Left ventricle myocardium inferior (tissue), 1 donor: ENCODE data around the gene CSTF2. TPM values are rescaled to one million over a fixed set of nuclear protein-coding genes. Genes with fewer than 3 reads are reported as not detected.
"Not testable (repeated sequence)": the region's sequence is repeated elsewhere in the genome, so short reads cannot be mapped to it uniquely, and the experiment has no call there.

Experiments used
- DNase-seq: peaks from one replicate; pipeline ENCODE4 v3.0.0-alpha.2; 2020
- H3K27ac ChIP-seq: fragments of 200-600 bp; replicated peaks from 2 replicates; pipeline ENCODE4 v1.8.0; 2021
- H3K27me3 ChIP-seq: fragments of 200-600 bp; 2 replicates; pipeline ENCODE4 v1.8.0; 2021; ENCODE audit warnings: low read depth
- H3K36me3 ChIP-seq: fragments of 200-600 bp; 2 replicates; pipeline ENCODE4 v1.8.0; 2021
- H3K4me1 ChIP-seq: fragments of 200-600 bp; 2 replicates; pipeline ENCODE4 v1.8.0; 2021
- H3K4me3 ChIP-seq: fragments of 200-600 bp; 2 replicates; pipeline ENCODE4 v1.8.0; 2021; ENCODE audit warnings: mild to moderate bottlenecking, moderate library complexity
- H3K9me3 ChIP-seq: fragments of 200-600 bp; replicated peaks from 2 replicates; pipeline ENCODE4 v1.8.0; 2021
- intact Hi-C: fragments of 100-400 bp; cut with micrococcal nuclease; formaldehyde crosslinking; loops from one replicate; pipeline ENCODE4 v1.11.0; 2022
- total RNA-seq: library from RNA; stranded (reverse); fragmentation: NEBNext Ultra II Directional; extraction: Animal tissue kit (Norgen Biotek cat#: 25700); gene quantifications from one replicate; pipeline ENCODE4 v1.2.1, GENCODE V29; 2021
- TF ChIP-seq, protein P1 (sequence below): fragments of 200-600 bp; IDR thresholded peaks from 2 replicates; pipeline ENCODE4 v1.8.0; 2021; ENCODE audit warnings: antibody characterized with exemption, mild to moderate bottlenecking, borderline replicate concordance
- donor health status: DM: no; HTN: yes; CAD: no; lungs with severe emphysema.

Gene CSTF2
- total RNA-seq, 1 donor from 2014 or later, result 6.8 TPM

DNA sequence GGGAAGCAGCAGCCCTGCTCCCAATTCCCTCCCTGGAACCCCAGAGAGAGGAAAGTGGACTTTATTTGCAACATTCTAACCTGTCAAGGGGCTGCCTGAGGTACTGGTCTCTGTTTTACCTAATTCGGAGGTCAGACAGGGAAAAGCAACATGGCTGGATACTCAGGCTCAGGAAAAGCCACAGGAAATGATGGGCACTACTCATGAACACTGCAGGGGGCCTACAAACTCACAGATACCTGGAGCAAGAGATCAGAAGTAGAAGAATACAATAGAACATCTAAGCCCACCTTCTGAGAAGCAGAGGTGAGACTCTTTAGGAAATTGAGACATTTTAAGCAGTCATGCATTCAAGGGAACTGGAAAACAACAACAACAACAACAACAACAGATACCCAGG lies 15.4 kb upstream of the CSTF2 start:
- H3K4me1 ChIP-seq, result no peaks in the 10 kb centered on the region
- intact Hi-C loops, result no loop called here
- H3K27me3 ChIP-seq, result no peaks in the 10 kb centered on the region
- no peaks in the 10 kb centered on the region for H3K36me3 ChIP-seq
- no peak overlapping the region for H3K27ac ChIP-seq
- DNase-seq, result no peak
- peaks cover 11% of the 10 kb centered on the region for H3K9me3 ChIP-seq
- TF ChIP-seq, protein P1, sequence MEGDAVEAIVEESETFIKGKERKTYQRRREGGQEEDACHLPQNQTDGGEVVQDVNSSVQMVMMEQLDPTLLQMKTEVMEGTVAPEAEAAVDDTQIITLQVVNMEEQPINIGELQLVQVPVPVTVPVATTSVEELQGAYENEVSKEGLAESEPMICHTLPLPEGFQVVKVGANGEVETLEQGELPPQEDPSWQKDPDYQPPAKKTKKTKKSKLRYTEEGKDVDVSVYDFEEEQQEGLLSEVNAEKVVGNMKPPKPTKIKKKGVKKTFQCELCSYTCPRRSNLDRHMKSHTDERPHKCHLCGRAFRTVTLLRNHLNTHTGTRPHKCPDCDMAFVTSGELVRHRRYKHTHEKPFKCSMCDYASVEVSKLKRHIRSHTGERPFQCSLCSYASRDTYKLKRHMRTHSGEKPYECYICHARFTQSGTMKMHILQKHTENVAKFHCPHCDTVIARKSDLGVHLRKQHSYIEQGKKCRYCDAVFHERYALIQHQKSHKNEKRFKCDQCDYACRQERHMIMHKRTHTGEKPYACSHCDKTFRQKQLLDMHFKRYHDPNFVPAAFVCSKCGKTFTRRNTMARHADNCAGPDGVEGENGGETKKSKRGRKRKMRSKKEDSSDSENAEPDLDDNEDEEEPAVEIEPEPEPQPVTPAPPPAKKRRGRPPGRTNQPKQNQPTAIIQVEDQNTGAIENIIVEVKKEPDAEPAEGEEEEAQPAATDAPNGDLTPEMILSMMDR, result no peak
- H3K4me3 ChIP-seq, result no peak overlapping the region

- intact Hi-C loops, DNase-seq, H3K27ac ChIP-seq: not testable (repeated sequence)
Measured at GRCh38 chrX:100808265-100808664, 11.9 kb upstream of the CSTF2 start.

GRCh38 chrX:100812216-100813158 lies 7.7 kb upstream of the CSTF2 start:
- DNase-seq, result no peak
- Histone ChIP-seq H3K9me3 (no peaks in the 10 kb centered on the region), H3K4me1 (no peaks in the 10 kb centered on the region), H3K4me3 (no peak overlapping the region), H3K27ac (no peak overlapping the region), H3K27me3 (peaks cover 6% of the 10 kb centered on the region), H3K36me3 (no peaks in the 10 kb centered on the region)
- TF ChIP-seq, protein P1, result no peak
- intact Hi-C loops, result no loop called here

More at GRCh38 chrX:100808265-100808664, 11.9 kb upstream of the CSTF2 start:
- peaks cover 11% of the 10 kb centered on the region for H3K9me3 ChIP-seq
- H3K36me3 ChIP-seq, H3K4me3 ChIP-seq, H3K4me1 ChIP-seq, H3K27me3 ChIP-seq: not testable (repeated sequence)

- intact Hi-C loops, result no loop called here
- Histone ChIP-seq H3K9me3 (no peaks in the 10 kb centered on the region), H3K27ac (no peak overlapping the region), H3K4me3 (no peak overlapping the region), H3K4me1 (peaks cover 10% of the 10 kb centered on the region), H3K27me3 (peaks cover 6% of the 10 kb centered on the region), H3K36me3 (peaks cover 1% of the 10 kb centered on the region)
- no peak for DNase-seq
- TF ChIP-seq, protein P1, result no peak
Measured at GRCh38 chrX:100817340-100817739, 2.9 kb upstream of the CSTF2 start.

DNA sequence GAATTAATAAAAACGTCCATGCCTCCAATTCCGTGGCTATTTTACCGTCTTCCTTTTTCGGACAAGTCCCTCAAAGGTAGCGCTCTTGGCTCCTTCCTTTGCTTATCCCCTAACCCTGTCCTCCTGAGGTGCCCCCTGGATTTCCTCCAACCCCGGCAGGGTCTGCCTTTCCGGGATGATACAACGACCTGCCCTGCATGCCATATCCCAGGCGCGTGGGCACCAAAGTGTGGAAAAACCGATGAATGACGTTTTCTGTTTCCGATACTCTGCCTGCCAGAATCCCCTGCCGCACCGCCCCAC lies 706 bp upstream of the CSTF2 start:
- Histone ChIP-seq H3K9me3 (no peaks in the 10 kb centered on the region), H3K36me3 (peaks cover 20% of the 10 kb centered on the region), H3K27me3 (peaks cover 4% of the 10 kb centered on the region), H3K4me3 (peak overlapping the region; percentile 77), H3K27ac (peak overlapping the region; percentile 72), H3K4me1 (peaks cover 10% of the 10 kb centered on the region)
- intact Hi-C loops, result no loop called here
- DNase-seq, result peak; percentile 12
- TF ChIP-seq, protein P1, result no peak

- Histone ChIP-seq H3K4me1 (no peaks in the 10 kb centered on the region), H3K27me3 (no peaks in the 10 kb centered on the region), H3K27ac (no peak overlapping the region), H3K36me3 (peaks cover 51% of the 10 kb centered on the region), H3K9me3 (no peaks in the 10 kb centered on the region), H3K4me3 (no peak overlapping the region)
- no peak for DNase-seq
- intact Hi-C loops, result no loop called here
- TF ChIP-seq, protein P1, result no peak
Measured at GRCh38 chrX:100829730-100830129, 9.5 kb downstream of the CSTF2 start.
